Activated T-cell treated with anti-CD3 and anti-CD28 coated beads, Interleukin-2, amount 50 U/mL, for 48 hours (primary cell): ENCODE measurements around the gene LSP1.
"Not testable (repeated sequence)": the region's sequence is repeated elsewhere in the genome, so short reads cannot be mapped to it uniquely, and the experiment has no call there.

Source experiments
- DNase-seq, 2 experiments: peaks; one replicate each; pipeline ENCODE4 v3.0.0-alpha.2; 2020

Gene LSP1

DNA sequence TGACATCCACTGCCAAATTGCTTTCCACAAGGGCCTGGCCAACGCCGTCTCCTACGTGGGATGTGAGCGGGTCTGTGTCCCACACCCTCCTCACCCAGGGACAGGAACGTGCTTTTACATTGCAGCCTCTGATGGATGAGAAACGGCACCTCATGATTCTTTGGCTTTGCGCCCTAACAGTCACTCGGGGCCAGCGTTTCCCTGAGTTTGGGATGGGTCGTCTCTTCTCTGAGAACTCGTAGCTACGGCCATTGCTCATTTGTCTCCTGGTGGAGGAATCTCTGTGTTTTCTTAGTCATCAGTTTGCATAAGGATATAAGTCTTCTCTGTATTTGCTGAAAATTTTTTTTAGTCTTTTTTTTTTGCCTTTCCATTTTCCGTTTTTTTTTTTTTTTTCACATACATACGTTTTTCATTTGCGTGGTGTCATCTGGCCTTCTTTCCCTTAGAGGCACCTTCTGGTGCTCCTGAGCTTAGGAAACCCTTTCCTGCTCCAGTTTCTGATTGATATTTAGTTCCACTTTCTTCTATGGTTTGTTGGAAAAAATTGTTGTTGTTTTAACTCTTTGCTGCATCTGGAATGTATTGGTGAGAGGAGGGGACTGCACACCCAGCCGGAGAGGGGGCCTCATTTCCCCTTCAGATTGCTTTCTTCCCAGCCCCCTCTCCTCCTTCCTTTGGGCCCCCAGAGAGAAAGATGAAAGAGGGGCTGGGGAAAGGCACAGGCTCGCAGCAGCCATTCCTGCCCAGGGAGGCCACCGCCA is 78.6 kb downstream of the LSP1 start:
- no peak for DNase-seq

GRCh38 chr11:1932105-1932480 is 79.2 kb downstream of the LSP1 start:
- DNase-seq = no peak

DNA sequence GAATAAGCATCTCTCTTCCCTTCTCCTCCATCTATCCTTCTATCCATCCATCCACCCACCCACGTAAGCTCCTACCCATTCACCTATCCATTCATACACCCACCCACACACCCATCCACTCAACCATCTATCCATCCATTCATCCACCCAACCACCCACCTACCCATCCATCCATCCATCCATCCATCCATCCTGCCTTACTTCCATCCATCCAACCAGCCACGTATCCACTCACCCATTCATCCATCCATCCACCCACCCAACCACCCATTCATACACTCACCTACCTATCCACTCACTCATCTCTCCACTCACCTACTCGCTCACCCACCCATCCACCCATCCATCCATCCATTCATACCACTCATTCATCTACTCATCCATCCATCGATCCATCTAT is 79.8 kb downstream of the LSP1 start:
- DNase-seq = no peak

DNA sequence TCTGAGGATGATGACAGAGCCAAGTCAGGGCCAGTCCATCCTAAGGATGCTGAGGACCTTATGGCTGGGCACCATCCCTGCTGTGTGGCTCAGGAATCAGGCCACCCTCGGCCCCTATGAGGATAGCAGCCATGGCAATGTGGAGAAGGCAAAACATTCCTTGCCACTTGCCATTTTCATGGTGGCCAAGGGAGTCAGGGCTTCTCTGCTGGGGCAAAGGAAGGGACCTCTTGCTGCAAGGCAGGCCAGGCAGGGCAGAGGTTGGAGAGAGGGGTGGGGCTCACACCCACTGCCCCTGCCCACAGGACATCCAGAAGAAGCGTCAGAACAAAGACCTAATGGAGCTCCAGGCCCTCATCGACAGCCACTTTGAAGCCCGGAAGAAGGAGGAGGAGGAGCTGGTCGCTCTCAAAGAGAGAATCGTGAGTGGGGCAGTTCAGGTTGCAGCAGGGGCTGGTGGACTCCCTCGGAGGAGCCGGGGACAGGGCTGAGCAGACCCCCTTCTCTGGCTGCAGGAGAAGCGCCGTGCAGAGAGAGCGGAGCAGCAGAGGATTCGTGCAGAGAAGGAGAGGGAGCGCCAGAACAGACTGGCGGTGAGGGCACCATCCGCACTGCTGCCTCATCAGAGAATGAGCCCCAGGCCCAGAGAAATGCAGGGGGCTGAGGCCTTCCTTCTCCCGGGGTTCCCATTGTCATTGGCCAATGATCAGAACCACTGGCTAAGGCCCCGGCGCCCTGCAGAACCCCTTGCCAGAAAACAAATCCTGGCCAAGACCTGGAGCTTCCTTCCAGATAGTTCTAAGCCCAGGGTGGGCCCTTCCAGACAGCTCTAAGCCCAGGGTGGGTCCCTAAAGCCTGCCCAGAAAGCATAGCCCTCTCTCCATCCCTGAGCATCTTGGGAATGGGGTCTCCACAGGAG is 80.8 kb downstream of the LSP1 start:
- DNase-seq = no peak

DNA sequence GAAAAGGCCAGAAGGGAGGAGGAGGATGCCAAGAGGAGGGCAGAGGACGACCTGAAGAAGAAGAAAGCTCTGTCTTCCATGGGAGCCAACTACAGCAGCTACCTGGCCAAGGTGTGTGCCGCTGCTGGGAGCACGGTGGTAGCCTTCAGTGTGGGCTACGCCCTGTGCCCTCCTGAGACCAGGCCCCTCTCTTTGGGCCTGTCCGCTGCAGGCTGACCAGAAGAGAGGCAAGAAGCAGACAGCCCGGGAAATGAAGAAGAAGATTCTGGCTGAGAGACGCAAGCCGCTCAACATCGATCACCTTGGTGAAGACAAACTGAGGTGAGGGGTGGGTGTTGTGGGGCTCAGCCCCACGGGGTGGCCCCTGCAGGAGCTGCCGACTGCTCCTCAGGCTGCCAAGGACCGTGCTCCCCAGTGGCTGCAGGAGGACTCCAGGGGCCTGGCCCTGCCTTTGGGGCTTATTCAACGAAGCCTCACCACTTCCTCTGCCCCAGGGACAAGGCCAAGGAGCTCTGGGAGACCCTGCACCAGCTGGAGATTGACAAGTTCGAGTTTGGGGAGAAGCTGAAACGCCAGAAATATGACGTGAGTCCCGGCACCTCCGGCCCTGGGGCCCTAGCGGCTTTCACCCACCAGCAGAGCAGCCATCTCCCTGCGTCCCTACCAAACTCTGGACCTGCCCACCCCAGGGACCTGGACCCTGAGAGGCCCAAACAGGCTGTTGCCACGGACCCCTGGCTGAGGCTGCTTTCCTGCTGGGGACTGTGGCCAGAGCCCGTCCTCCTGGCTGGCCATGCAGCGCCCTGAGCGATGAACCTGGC is 81.7 kb downstream of the LSP1 start:
- no peak for DNase-seq

DNA sequence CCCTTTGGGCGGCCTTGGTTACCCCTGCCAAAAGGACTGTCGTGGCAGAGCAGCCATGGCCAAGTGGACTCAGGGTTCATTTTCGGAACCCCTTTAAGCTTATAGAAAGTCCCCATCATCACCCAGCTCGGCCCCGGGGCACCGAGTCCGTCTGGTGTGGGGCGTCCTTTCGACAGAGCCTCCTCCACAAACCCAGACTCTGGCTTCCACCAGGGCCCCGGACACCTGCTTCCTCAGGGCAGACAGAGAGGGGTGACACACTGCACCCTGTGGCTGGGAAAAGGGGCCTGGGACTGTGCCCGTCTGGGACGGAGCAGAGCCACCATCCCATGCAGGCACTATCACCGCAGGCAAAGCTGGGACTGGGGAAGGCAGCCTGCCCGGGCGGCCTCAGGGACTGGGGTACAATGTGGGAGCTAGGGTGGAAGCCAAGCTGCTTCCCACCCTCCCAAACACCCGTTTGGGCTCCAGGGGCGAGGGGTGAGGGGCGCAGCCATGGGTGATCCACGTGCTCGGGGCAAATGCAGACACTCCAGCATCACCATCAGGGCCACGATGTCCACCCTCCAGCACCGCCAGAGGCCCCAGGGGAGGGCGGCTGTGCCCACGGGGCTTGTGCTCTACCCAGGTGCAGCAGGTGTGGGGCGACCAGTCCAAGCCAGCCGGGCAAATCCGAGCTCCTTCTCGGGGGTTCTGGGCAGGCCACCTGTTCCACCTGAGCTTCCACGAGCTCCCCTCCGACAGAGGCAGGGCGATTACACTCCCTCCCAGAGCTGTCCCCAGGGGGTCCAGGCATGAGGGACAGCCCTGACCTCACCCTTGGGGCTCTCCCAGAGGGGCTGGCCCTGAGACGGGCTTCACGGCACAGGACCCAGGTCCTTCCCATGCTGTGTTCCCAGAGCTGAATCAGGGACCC is 82.5 kb downstream of the LSP1 start:
- DNase-seq = no peak

GRCh38 chr11:1936072-1936780 is 83.3 kb downstream of the LSP1 start:
- no peak for DNase-seq

GRCh38 chr11:1936781-1937615 is 84.1 kb downstream of the LSP1 start:
- no peak for DNase-seq

- DNase-seq = no peak
Measured at GRCh38 chr11:1937616-1938342, 84.9 kb downstream of the LSP1 start.

DNA sequence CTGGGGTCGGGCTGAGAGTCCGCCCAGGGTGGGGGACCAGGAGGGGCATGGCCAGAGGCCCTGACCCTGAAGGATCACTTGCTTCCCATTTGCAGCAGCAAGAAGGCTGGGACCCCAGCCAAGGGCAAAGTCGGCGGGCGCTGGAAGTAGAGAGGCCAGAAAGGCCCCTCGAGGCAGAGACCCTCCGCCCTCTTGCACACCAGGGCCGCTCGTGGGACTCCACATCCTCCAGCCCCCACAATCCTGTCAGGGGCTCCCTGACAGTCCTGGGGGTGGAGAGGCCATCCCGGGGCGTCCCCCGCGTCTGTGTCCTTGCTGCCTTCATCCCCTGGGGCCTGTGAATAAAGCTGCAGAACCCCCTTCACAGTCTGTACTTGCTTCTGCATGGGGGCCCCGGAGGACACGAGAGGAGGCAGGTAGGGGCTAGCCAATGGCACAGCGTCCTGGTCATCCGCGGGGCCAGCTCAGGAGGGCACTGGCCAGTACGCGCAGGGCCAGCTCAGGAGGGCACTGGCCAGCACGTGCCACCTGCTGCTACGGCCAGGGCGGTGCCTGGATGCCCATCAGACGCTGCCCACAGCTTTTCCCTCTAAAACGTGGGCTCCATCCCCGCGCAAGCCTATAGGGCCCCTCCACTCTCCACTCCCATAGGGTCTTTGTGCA is 85.6 kb downstream of the LSP1 start:
- no peak for DNase-seq

- no peak for DNase-seq
Measured at GRCh38 chr11:1939006-1939625, 86.2 kb downstream of the LSP1 start.

DNA sequence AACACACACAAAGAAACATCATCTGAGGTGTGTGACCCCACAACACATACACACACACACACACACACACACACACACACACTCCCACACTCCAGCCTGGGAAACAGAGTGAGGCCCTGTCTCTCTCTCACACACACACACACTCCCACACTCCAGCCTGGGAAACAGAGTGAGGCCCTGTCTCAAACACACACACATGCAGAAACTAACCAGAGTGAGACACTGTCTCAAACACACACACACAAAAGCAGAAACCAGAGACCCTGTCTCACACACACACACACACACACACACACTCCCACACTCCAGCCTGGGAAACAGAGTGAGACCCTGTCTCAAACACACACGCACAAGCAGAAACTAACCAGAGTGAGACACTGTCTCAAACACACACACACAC is 86.9 kb downstream of the LSP1 start:
- DNase-seq = not testable (repeated sequence)
